Measurements from ENCODE around the gene B2M.

Gene B2M

GRCh38 chr15:44711096-44711742 is at the start of gene B2M, which contains the start of gene PATL2:
Gene B2M (plus strand): TSS chr15:44711517. CDS start chr15:44711547, 30 bp downstream.
Gene PATL2 (minus strand): TSS chr15:44711323. CDS start chr15:44676490, 34,833 bp downstream.
- in situ Hi-C loops (cut with HindIII; ENCODE audit: low pct_unique_long_range_greater_than_20kb, low sequenced_read_pairs) = no loop called here
- no peak for TF ChIP-seq JUND (IDR thresholded peaks at IDR 0.05; ENCODE audit: low read depth)
- peak; percentile 59 to 98 for DNase-seq (ENCODE audit: low read depth in 1 of 2, low spot score in 1 of 2)

DNA sequence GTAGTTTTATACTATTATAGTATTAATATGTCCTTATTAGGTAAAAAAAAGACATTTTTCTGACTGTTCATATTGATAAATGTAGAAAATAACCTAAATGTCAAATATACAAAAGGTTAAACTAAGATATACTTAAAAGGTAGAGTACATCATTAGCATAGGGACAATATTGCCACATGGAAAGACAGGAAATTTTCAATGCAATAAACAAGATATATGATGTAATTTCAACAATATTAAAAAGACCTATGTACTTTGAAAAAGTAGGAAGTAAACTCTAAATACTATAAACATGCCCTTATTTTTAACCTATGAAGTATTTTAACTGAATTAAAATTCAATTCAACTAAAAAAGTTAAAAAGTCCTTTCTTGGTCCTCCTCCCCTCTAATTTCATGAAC is 49.7 kb upstream of the B2M start:
- TF ChIP-seq JUND (IDR thresholded peaks at IDR 0.05; ENCODE audit: low read depth) = no peak
- DNase-seq (ENCODE audit: low read depth in 1 of 2, low spot score in 1 of 2) = no peak
- in situ Hi-C loops (cut with HindIII; ENCODE audit: low pct_unique_long_range_greater_than_20kb, low sequenced_read_pairs) = no loop called here

DNA sequence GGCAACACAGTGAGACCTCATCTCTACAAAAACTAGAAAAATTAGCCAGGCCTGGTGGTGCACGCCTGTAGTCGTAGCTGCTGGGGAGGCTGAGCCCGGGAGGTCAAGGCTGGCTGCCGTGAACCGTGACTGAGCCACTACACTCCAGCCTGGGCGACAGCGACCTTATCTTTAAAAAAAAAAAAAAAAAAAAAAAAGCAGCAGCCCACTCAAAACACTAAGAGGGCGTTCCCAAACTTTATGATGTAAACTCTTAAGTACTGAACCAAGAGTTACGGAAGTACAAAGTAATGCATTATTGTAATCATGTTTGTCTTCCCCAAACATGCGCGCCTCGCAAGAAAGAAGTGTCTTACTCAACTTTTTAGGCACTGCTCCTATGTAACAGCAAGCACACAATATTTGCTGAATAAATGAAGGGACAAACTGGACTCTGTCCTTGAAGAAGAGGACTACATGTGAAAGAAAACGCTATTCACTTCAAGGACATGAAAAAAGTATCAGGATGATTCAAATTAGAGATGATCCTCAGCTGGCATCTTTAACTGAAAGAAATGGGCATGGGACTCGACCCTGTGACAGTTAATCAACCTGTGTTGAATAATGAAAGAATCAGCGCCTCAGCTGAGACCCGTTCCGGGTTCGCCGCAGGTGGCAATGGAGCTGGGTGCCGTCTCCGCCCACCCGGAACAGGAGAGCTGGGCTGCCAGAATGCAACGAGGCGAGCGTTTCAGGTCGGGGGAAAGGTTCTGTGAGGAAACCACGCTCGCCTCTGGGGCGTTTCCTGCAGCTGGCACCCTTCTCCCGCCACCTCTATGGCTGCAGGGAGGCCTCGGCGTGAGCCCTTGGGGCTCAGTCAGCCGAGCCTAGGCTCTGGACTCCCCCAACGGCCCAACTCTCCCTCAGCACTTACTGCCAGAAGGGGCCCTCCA is 48.6 kb upstream of the B2M start:
- TF ChIP-seq JUND (IDR thresholded peaks at IDR 0.05; ENCODE audit: low read depth) = no peak
- in situ Hi-C loops (cut with HindIII; ENCODE audit: low pct_unique_long_range_greater_than_20kb, low sequenced_read_pairs) = no loop called here

DNA sequence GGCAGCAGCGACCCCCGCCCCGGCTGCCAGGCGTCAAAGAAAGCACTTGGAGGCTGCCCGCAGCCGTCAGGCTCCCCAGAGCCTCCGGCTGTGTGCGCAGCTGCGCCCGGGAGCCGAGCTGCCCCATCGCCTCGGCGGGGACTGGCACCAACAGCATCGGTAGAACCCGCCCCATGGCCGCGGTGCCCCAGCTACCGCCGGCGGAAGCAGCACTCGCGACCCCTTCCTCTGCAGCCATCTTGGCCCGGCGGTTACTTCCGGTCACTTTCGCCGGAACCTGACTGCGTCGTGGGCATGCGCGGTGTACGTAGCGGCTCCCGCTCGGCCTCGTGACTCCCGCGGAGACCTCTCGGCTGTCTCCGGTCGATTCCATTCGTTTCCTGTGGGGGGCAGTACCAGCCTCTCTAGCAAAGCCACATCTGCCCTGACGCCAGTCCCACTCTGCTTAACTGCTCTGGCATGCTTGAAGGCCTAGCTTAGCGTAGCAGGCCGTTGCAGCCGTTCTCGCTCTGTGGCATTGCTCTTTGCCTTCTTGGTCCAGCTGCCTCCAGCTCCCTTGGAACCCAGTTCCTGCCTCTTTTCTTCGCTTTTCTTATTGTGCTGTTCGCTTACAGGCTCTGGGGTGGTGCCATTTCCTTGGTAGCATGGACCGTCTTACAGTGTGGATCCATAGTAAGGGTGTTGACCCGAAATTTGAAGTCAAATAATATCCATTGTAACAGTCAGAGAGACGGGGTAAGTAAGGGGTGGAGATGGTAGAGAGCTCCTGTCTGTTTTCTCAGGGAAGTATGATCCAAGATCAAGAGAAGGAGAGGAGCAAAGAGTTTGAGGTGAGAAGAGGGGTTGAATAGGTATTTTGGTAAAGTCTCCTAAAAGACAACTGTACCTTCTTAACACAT is 47.7 kb upstream of the B2M start, which contains the start of gene SPG11:
Gene SPG11 (minus strand): TSS at position 253 of the 899 bp plus-strand sequence. CDS start 15 bp downstream, at position 238.
- in situ Hi-C loops (cut with HindIII; ENCODE audit: low pct_unique_long_range_greater_than_20kb, low sequenced_read_pairs) = no loop called here
- DNase-seq (ENCODE audit: low read depth in 1 of 2, low spot score in 1 of 2) = peak; percentile 75 to 98
- TF ChIP-seq JUND (IDR thresholded peaks at IDR 0.05; ENCODE audit: low read depth) = no peak

More for the DNA sequence above, 48.6 kb upstream of the B2M start:
- peak in 1 of 2 experiments; percentile 80 for DNase-seq (ENCODE audit: low read depth in 1 of 2, low spot score in 1 of 2)

- in situ Hi-C loops (cut with HindIII; ENCODE audit: low pct_unique_long_range_greater_than_20kb, low sequenced_read_pairs) = no loop called here
- no peak for DNase-seq (ENCODE audit: low read depth in 1 of 2, low spot score in 1 of 2)
- no peak for TF ChIP-seq JUND (IDR thresholded peaks at IDR 0.05; ENCODE audit: low read depth)
These were observed 44.9 kb upstream of the B2M start for GRCh38 chr15:44666210-44667038.

- in situ Hi-C loops (cut with HindIII; ENCODE audit: low pct_unique_long_range_greater_than_20kb, low sequenced_read_pairs) = no loop called here
- no peak for TF ChIP-seq JUND (IDR thresholded peaks at IDR 0.05; ENCODE audit: low read depth)
- DNase-seq (ENCODE audit: low read depth in 1 of 2, low spot score in 1 of 2) = peak in 1 of 2 experiments; percentile 9
These were observed 44.3 kb upstream of the B2M start for GRCh38 chr15:44667039-44667360.

DNA sequence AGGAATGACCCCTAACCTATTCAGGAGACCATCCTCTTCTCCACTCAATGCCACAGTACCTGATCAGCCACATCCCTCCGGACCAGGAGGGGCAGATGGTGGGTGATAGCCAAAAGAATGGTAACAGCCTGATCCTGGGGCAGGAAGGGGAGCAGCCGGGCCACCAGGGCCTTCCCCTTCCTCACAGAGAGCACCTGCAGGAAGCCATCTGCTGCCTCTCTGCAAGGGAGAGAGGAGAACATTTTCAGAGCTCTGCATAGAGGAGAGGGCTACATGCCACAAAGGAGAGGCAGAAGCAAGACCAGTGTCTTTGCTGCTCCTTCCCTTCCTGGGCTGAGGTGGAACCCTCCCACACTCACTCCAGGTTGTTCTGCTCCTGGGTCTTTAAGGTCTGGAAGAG is 42.4 kb upstream of the B2M start:
- no peak for DNase-seq (ENCODE audit: low read depth in 1 of 2, low spot score in 1 of 2)
- in situ Hi-C loops (cut with HindIII; ENCODE audit: low pct_unique_long_range_greater_than_20kb, low sequenced_read_pairs) = no loop called here
- no peak for TF ChIP-seq JUND (IDR thresholded peaks at IDR 0.05; ENCODE audit: low read depth)

DNA sequence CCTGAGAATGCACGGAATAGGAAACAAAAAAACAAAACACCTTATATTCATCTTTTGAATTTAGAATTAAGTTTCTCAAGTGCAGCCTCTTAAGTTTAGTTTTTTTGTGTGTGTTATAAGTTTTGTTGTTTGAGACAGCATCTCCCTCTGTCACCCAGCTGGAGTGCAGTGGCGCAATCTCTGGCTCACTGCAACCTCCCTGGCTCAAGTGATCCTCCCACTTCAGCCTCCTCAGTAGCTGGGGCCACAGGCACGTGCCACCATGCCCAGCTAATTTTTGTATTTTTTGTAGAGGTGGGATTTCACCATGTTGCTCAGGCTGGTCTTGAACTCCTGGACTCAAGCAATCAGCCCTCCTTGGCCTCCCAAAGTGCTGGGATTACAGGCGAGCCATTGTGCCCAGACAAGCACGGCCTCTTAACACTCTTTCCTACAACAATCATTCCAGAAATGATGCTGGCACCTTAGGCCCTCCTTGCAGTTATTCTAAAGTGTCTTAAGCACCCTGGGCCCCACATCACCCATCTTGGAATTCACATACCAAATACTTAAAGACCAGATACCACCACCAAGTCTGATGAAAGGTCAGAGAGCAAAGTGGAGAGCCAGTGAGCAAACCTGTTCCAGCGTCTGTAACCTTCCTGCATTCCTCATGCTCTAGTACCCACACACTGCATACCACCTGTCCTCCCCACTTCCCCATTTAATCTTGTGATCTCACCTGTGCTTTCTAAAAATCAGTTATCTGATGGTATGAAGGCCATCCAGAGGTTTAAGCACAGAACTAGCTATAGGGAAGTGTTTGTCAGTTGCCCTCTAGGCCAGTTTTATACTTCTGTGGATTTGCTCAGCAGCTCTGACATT is 41.0 kb upstream of the B2M start:
- DNase-seq (ENCODE audit: low read depth in 1 of 2, low spot score in 1 of 2) = peak in 1 of 2 experiments; percentile 59
- in situ Hi-C loops (cut with HindIII; ENCODE audit: low pct_unique_long_range_greater_than_20kb, low sequenced_read_pairs) = no loop called here
- TF ChIP-seq JUND (IDR thresholded peaks at IDR 0.05; ENCODE audit: low read depth) = no peak

- no peak for TF ChIP-seq JUND (IDR thresholded peaks at IDR 0.05; ENCODE audit: low read depth)
- DNase-seq (ENCODE audit: low read depth in 1 of 2, low spot score in 1 of 2) = no peak
- in situ Hi-C loops (cut with HindIII; ENCODE audit: low pct_unique_long_range_greater_than_20kb, low sequenced_read_pairs) = no loop called here
These were observed 37.7 kb upstream of the B2M start for GRCh38 chr15:44673639-44674038.

DNA sequence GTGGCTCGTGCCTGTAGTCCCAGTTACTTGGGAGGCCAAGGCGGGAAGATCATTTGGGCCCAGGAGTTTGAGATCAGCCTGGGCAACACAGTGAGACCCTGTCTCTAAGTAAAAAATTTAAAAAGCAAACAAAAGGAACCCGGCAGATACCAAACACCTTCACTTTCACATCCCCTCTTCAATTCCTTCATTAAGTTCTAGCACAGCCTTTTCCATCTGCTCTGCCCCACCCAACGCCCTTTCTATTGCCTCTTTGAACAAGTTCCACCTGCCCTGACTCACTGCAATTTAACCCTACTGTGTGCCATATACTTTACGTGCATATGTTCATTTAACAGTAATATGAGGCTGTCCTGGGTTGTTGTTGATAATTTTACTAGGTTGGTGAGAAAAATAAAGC is 35.4 kb upstream of the B2M start:
- in situ Hi-C loops (cut with HindIII; ENCODE audit: low pct_unique_long_range_greater_than_20kb, low sequenced_read_pairs) = no loop called here
- no peak for TF ChIP-seq JUND (IDR thresholded peaks at IDR 0.05; ENCODE audit: low read depth)
- no peak for DNase-seq (ENCODE audit: low read depth in 1 of 2, low spot score in 1 of 2)

DNA sequence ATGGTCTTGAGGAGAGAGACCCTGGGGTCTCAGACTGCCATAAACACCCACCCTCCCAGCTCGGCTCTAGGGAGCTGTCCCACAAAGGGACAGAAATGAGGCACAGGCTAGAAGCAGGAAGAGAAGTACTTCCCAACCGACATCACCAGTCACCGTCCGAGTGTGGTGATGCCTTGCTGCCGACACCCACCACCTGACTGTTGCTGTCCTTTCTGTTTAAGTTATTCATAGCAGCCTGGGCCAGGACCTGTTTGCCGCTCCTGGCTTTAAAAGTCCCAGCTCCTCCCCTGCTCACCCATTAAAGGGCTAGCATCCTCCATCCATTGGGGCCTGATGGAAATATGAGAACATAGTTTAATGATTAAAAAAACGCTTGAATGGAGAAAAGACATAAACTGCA is 34.6 kb upstream of the B2M start:
- in situ Hi-C loops (cut with HindIII; ENCODE audit: low pct_unique_long_range_greater_than_20kb, low sequenced_read_pairs) = no loop called here
- no peak for TF ChIP-seq JUND (IDR thresholded peaks at IDR 0.05; ENCODE audit: low read depth)
- DNase-seq (ENCODE audit: low read depth in 1 of 2, low spot score in 1 of 2) = no peak
